GM21576 (cell line): Measurements from ENCODE around the gene SEMA3D.
"Not testable (repeated sequence)": the region's sequence is repeated elsewhere in the genome, so short reads cannot be mapped to it uniquely, and the experiment has no call there.

Source experiments
- ATAC-seq: cut with Tn5 transposase; IDR thresholded peaks from one replicate; pipeline ENCODE4 v1.9.1; 2021; ENCODE audit warnings: mild to moderate bottlenecking, moderate library complexity; ENCODE audit not compliant: unreplicated experiment

The SEMA3D gene

DNA sequence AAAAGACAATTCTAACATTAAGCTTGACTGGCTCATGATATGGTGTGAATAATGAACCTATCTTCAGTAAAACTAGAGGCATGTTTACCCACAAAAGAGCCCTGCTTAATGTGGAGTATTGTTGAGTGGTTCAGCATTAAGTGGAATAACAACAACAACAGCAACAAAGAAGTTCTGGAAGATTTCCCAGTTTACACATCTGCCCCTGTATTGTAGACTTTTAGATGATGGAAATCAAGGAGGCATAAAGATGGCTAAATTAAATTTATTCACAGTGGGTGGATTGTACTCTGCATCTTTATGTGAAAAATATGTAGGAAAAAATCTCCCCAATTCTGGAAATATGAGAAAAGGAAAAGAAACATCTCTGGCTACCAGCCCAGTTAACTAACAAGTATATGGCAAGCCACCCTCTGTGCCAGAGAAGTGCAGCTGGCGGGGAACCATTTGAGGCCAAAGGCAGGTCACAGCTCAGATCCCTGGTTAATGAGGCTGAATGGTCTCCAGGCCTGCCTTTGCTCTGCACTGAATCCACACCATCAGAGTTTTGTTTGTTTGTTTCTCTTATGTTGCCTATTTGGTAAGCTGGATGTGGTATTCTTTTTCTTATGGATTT is 186.0 kb downstream of the SEMA3D start:
- no peak for ATAC-seq

GRCh38 chr7:84999450-84999849 is 187.4 kb downstream of the SEMA3D start:
- ATAC-seq = no peak

- no peak for ATAC-seq
These were observed 188.2 kb downstream of the SEMA3D start for GRCh38 chr7:84998665-84999064.

DNA sequence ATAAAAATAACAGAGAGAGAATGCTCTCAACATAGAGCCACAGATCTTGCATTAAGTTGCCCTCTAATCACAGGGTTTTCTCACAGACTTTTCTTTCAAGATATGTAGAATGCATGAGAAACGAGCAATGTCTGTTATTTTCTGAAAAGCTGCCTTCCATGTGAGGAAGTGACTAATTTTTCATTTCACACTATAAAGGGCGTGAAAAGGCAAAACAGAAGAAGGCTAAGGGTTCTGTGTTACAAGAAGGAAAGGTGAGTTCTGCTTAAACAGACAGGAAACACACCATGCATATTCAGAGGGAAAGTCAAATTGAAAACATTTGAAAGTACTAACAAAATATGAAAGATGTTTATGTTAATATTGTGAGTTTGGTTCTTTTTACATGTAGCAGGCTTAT is 189.2 kb downstream of the SEMA3D start:
- no peak for ATAC-seq

GRCh38 chr7:84992954-84993353 is 193.9 kb downstream of the SEMA3D start:
- not testable (repeated sequence) for ATAC-seq

DNA sequence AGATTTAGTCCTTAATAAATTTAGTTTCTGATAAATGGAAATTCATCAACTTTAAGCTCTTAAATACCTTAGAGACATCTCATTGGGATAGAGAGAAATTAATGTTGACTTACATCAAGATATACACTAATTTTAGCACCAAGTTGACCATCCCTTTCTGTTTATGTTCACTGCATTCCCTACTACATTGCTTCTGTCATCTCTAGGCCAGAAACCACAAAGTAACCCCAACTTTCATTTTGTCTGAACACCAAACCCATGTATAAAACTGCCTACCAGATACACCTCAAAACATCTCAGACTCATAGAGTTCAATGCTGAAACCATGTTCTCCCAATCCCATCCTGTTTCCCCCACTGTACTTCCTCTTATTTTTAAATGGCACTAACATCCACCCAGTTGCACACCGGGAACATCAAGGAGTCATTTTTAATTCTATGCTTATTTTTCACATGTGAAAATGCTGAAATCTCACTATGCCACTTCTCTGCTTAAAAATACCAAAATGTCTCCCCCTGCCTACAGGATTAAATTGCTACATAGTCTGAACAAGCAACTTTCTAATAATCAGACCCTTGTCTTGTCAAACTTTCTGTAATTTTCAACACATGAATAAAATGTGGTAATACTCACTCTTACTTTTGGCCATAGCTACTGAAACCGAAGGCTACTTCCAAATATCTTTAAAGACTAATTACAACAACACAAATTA is 201.6 kb downstream of the SEMA3D start:
- no peak for ATAC-seq

DNA sequence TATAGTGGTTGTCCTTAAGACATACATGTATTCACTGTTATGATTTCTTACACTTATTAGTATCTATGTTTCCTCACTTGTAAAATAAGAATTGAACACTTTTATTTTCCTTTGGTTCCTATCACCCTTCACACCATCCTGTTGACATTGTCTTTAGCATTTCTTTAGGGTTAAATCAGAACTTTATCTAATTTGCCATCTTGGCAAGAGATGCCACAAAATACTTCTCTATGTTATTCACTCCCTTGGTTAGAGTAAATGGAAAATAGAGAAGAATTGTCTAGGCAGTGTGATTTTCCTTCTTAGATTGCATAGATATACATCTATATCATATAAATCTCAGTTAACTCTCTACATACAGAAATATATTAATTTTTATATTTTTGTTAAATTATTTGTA is 204.7 kb downstream of the SEMA3D start:
- ATAC-seq = no peak

DNA sequence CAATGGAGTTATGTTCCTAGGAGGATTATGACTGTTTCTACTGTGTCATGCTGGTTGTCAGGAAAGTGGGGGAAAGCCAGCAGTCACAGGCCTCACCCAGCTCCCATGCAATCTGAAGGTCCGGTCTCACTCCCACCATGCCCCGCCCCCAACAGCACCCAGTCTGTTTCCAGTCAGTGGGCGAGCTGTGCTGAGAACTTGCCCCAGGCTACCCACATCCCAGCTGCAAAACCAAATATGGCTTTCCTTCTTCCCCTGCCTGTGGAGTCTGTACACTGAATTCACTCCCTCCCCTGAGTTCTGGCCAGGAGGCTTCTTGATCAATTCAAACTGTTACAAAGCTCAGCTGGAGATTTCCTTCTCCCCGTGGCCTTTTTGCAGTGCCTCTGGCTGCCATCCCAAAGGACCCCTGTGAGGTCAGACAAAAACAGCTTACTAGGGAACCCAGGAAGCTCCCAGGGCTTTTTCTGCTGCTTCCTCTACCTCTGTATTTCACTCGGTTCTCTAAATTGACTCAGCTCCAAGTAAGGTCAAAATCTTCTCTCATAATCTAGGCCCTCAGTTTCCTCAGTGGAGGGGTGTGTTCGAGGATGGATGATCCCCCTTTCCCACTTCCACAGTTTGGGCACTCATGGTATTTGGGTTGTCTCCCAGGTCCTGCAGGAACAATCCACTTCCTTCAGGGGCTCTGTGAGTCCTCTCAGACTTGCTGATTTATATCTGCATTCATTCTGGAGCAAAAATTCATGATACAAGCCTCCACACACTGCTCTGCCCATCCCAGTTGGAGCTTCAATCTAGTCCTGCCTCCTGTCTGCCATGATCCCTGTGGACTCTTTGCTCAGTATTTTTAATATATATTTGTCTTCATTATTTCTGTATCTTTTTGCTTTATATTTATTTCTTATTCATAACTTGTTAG is 205.5 kb downstream of the SEMA3D start:
- no peak for ATAC-seq

GRCh38 chr7:84975586-84976185 is 211.2 kb downstream of the SEMA3D start:
- ATAC-seq = no peak

GRCh38 chr7:84971360-84971759 is 215.5 kb downstream of the SEMA3D start:
- ATAC-seq = no peak

- no peak for ATAC-seq
These were observed 216.2 kb downstream of the SEMA3D start for GRCh38 chr7:84970670-84971069.

DNA sequence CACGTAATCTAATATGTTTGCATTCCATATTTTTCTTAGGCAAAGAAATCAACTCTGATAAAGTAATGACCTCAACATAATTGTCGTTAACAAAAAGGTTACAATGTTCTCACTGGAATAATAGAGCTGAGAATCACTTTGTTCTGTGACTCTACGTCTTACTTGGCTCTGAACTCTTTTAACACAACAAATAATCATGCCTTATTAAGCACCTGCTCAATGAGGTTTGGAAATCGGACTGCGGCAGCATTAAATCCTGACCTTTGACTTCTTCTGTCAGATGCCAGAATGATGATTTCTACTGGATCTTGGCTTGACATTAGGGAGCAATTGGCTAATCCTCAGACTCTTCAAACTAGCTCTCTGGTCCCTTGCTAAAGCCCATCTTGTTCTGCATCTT is 233.6 kb downstream of the SEMA3D start:
- no peak for ATAC-seq

GRCh38 chr7:84950836-84951235 is 236.0 kb downstream of the SEMA3D start:
- ATAC-seq = no peak

DNA sequence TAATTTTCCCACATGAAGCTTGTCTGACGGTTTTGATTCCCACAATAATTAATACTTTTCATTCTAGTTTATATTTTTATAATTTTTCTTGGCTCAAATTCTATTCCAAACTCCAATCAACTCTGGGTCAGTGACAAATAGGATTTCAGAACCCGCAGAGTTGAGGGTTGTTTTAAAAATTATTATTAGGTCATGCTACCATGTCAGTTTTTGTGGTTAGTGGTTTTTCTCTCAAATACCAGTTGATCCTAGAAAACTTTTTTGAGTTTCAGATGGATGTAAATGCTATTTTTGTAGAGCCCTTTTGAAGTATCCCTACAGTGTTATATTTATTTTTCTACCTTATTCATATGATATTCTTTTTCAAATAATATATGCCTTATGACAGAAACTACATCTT is 237.4 kb downstream of the SEMA3D start:
- no peak for ATAC-seq

GRCh38 chr7:84949067-84949466 is 237.8 kb downstream of the SEMA3D start:
- ATAC-seq = no peak

- no peak for ATAC-seq
These were observed 238.2 kb downstream of the SEMA3D start for GRCh38 chr7:84948634-84949033.

DNA sequence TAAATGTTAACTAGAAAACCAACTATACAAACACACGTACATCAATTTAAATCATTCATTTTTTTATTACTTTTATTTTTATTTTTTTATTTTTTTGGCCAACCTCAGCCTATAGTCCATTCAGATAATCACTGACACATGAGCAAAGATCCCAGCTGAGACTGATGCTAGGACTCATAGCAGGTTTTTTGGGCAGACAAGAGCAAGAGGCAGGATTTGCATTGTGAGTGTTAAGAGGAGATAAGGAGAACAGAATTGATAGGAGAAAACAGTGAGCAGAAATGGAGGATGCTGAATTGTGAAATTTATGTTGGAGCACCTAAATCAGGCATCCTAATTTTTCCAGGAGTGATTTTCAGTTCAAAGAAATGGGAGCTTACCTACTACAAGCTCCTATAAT is 240.3 kb downstream of the SEMA3D start:
- no peak for ATAC-seq
